ENCODE measurements around the gene NRIP3.
"Not testable (repeated sequence)": the region's sequence is repeated elsewhere in the genome, so short reads cannot be mapped to it uniquely, and the experiment has no call there.

Gene NRIP3

DNA sequence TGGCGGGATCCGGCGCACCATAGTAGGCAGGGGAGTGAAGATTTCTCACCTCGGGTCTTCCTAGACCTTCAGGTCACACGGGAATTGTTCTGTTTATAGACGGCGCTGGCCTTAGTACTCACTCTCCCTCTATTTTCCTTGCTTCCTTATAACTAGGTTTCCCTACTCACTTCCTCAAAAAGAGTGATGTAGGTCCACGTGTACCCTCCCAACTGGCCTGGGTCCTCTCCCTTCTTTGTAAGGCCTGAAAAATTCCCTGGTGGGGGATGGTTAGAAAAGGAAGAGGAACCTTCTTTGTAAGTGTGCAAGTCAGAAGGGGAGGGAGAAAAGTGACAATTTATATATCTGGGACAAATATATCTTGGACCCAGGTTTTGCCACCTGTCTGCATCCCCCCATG is 36.6 kb downstream of the NRIP3 start:
- no peak for DNase-seq

DNA sequence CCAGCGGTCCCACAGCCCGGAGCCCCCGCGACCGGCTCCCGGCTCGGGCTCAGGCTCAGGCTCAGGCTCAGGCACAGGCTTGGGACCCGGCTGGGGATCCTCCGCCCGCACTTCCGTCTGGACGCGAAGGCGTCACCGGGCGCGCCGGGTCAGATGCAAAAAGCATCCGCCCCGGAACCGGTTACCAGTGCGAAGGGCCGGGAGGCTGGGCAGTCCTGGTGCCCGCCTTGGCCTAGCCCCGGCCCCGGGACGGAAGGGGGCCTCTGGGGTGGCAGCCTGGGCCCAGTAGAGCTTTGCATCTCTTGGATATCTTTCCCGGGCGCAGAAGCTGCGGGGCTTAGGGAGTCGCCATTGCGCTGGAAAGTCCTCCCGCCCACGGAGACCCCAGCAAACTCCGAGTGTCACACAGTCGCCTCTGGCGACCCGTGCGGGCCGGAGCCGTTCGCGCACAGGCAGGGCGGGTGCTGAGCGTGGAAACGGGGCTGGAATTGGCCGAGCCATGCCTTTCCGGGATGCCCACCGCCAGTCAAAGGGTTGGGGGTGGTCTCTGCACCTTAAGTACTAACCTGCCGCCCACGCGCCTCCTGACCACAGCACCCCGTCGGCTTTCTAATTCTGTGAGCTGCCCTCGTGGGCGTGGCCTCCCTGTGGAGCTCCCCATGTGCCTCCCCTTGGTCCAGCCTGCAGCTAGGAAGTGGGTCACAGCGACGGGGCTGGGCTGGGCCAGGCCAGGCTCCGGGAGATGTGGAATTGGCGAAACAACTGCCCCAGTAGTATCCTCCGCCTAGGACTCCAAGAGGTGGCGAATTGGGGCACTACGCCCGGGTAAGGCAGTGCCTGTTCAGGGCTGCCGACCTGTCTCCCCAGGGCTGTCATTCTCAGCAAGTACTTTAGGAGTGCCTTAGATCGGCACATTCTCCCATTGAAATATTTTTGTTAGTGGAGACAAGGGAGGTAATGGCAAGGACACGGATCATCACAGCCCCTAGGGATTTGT is 39.2 kb downstream of the NRIP3 start, which contains the start of gene TMEM9B:
TMEM9B (minus strand) TSS at position 119 of the 997 bp plus-strand sequence. CDS start 129 bp downstream, outside the sequence.
- DNase-seq = peak; percentile 77

DNA sequence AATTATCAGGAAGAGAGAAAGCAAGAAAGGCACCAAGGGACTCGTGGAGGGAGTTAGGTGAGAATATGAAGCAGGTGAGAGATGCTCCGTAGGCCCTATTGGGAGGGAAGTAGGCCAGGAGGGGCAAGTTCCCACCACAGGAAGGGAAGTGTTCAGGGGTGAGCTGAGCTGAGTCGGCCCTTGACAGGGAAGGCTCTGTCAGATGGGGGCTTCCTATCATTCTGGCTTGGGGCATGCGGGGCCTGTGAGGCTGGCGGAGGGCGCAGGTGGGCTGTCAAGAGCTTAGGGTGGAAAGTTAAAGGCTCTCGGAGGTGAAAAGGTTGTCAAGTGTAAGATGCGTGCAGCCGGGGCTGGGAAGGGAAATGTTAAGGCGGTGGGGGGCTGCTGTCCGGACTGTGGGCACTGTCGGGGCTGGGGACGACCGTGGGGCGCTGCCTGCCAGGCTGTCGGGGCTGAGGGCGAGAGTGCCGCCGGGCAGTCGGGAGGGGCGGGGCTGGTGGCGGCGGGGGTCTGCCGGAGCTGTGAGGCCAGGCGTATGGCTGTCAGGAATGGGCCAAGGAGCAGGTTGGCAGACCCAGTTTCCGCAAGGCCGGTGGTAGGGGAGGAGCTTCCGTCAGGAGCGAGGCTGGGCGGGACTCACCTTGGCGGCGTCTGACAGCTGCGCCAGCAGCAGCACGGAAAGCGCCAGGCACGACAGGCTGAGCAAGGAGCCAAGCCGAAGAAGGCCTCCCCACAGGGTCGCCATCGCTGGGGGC is 40.1 kb downstream of the NRIP3 start:
- peak; percentile 78 for DNase-seq

DNA sequence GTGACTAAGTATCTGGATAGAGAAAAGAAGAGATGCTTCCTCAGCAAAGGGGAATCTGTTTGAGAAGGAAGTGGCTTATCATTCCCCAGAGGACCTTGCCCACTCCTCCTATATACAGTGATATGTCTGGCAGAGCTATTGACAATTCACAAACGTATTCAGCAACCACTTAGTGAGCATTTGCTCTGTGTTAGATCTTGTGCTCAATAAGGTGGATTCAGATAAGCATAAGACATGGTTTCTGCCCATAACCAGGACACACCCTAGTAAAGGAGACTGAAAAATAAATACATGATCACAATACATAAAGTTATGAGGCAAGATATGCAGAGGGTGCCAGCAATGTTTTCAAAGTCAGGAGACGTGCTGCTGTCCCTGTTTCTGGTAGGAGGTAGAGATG is 41.0 kb downstream of the NRIP3 start:
- DNase-seq = no peak

DNA sequence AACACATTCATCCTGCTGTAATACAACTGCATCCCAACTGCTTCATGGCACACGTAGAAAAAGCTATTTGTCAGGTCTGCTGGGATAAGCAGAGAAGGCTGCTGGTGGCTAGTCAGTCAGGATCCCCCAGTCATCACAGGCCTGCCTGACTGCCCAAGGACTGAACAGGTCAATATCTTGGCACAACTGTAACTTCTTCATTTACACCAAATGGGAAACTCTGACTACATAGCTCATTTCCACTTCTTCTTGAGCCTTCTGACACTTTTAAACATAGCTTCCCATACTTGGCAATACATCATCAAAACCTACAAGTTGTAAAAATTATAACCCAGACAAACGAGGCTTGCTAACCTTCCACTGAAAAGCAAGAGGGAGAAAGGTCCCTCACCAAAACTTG is 42.4 kb downstream of the NRIP3 start:
- no peak for DNase-seq

DNA sequence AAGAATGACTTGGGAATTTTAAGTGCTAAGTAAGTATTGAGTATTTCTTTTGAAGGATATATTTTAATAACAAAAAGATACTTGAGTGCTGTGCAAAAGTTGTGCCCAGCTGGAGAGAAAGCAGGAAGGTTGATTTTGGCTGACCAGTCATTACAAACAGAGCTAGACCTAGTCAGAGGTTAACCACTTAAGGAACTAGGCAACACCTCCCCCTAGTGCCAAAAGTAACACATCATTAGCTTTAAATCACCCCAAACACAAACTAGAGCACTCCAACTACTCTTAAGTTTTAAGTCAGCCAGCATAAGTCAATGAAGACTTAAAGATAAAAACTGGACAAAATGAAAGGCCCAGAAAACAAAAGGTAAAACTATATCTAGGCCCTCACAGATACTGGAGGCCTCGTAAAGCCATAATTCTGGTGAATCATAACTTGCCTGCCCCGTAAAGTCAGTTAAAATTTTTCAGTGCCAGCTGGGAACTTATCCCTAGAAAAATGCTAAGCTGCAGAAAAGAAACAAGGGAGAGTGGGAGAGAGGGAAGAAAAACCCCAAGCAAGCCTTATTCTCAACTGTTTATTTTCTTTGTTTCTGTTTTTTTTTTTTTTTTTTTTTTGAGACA is 44.1 kb downstream of the NRIP3 start:
- no peak for DNase-seq

DNA sequence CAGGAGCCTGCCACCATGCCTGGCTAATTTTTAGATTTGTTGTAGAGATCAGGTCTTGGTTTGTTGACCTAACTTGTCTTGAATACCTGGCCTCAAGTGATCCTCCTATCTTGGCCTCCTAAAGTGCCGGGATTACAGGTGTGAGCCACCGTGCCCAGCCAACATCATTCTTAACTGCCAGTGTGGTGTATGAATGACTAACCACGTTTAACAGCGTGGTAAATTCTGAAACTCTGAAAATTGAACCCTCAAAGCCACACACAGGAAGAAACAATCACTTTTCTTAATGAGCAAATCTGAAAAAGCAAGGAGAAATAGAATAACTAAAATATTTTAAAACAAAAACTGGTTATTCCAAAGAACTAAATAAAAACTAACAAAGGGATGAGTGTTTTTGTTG is 46.9 kb downstream of the NRIP3 start:
- no peak for DNase-seq

DNA sequence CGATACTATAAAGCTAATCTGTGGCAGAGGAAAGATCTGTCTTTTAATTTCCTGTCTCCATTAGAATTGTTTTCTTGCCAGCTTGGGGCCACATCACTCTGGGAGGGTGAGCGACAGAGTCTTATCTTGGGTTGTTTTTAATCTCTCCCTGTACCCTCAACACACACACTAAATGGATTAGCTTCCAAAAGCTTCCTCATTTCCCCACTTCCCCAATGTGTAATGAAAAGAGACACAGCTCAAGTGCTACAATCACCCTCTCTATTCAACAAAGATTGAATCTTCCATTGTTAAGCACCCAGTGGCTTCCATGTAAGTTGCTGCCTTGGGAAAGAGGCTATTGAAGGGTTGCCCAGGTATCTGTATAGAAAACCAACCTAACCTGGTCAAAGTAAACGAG is 54.9 kb downstream of the NRIP3 start:
- no peak for DNase-seq

DNA sequence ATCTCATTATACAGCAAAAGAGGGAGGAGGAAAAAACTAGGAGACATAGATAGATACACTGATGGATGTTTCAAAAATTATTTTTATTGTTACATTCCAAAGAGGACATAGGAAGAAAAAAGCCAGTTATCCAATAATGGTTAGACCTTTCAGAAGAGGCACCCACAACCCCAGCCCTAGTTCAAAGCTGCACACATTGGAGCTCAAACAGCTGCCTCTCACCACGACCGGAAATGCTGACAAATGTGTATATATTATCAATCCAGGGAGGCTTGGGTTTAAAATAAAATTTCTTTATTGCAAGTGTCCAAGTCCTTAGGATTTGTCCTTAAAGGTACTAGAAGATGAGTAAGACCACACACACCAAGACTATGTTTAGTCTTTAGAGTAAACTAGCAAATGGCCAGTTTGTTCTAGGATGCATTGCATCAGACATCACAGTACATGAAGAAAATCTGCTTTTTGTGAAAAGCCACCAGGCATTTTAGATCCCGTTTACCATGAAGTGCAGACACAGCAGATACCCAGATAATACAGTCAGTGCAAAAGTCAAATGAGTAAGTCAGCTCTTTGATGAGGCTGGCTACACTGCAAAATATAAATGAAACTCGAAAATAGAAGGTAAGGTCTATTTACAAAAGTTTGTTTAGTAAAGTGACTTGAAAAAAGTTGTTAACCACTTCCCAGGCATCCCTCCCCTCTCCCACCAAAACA is 56.4 kb downstream of the NRIP3 start:
- DNase-seq = no peak

DNA sequence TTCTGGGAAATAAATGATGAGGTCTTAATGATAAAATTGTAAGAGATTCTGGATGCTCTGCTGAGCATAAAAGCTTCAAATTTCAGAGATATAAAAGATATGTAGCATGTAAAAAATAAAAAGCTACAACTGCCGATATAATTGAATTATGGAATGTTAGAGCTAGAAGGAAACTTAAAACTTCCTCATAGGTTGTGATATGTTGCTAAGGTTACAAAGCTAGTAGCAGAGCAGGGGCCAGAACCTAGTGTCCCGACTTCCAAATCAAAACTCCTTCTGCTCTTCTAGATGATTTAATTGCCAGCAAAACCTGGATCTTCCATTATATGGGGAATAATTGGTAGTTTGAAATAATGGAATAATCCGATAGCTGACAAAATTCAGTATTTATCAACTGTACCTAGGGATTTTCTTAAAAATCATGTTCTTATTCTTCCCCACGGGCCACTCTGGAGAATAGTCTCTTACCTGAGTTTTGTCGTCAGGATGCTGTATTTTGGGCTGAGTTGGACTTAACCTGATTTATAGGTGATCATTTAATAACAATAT is 61.2 kb downstream of the NRIP3 start, which contains the start of gene ASCL3:
ASCL3 (minus strand) TSS at position 499 of the 549 bp plus-strand sequence. CDS start 4,855 bp downstream, outside the sequence.
- DNase-seq = no peak

DNA sequence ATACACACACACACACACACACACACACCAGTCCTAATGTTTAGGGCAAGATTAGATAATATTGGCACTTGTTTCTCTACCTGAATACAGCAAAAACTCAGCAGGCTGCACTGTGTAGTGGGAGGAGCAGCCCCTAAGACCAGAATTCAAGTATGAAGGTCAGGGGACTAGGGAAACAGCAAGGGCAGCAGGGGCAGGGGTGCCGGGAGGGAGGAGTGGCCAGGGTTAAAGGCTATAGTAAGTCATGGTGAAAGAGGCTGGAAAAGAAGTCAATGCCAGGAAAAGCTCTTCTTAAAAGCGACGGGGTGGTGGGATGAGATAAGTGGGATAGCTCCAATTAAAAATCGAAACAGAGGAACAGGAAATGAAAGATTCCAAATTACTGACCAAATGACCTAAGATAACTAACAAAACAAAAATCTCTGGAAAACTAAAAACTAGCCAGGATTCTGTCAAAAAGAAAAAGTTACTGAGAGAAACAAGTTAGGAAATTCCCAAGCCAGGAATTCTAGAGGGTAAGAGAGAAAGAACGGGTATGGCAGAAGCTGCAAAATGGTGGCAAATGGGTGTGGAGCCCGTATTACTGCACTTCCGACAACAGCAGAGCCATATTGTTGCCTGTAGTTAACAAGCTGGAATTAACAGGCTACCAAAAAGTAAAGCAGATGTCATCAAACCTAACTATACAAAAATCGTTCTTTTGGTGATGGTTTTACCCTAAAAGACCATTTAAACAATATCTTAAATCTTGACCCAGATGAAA is 62.3 kb downstream of the NRIP3 start:
- DNase-seq = no peak

DNA sequence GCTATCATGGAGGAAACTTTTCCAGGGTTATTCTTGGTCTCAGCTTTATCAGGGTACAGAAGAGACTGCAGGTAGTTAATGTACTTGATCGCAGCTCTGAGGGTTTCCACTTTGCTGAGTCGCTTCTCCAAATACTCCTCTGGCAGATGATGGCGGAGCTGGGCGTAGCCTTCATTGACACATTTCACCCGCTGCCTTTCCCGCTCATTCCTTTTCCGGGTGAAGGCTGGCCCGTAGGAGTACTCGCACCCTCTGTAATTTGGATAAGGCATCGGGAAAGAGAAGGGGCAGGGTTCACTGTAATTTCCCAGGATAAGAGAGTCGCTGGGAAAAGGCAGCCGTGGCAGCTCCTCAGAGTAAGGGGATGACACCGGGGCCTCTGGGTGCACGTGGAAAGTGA is 66.1 kb downstream of the NRIP3 start:
- DNase-seq = no peak

DNA sequence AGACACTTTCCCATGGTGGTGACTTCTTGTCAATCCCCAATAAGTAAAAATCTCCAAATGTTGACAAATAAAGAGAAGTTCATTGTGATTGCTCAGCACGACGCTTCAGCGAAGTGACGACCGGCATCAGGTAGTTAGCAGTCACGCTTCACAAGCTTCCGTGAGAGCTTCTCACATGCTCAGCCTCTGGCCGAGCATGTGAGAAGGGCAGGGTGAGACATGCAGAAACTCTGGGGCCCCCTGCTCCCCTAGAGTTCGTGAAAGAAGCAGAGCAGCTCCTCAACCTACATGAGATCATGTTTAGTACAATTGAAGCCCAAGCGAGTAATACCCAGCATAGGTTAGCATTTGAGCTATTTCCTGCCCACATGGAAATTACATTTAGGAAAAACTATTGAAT is 66.6 kb downstream of the NRIP3 start:
- DNase-seq = no peak

DNA sequence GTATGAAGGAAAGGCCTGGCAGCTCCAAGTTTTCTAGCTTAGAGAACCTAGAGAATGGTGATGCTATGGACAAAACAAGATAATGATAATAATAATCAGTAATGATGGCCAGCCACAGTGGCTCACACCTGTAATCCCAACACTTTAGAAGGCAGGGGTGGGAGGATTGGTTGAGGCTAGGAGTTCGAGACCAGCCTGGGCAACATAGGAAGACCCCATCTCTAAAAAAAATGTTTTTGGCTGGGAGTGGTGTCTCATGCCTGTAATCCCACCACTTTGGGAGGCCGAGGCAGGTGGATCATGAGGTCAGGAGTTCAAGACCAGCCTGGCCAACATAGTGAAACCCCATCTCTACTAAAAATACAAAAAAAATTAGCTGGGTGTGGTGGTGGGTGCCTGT is 68.0 kb downstream of the NRIP3 start:
- not testable (repeated sequence) for DNase-seq

DNA sequence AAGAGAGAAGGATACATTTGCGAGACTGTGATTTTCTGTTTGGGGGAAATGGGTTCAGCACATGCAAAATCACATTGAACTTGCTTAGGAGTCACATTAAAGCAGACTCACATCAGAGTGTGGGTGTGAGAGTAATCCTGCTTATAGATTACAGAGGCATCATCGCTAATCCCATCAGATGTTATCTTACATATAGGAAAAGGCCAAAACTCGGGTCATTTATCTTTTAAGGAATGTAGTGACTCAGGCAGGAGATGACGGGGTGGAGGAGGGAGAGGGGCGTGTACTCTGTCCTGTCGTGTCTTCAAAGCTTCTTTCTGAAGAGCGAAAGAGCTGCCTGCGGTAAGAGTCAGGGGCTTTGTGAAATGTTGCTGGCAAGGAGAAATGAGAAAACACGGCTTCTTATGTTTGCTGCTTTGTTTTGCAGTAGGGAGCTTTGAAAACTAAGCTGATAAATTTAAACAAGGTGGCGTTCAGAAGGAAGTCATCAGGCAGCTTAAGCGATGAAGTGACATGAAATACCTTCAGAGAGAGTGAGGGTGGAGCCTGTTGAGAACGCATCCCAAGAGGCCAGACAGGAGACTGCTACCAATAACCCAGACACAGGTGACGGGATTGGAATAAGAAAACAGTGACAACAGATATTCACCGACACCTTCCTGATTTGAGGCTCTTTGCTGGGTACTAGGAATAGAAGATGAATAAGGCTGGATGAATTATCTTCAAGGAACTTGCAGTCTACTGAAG is 68.9 kb downstream of the NRIP3 start:
- no peak for DNase-seq

DNA sequence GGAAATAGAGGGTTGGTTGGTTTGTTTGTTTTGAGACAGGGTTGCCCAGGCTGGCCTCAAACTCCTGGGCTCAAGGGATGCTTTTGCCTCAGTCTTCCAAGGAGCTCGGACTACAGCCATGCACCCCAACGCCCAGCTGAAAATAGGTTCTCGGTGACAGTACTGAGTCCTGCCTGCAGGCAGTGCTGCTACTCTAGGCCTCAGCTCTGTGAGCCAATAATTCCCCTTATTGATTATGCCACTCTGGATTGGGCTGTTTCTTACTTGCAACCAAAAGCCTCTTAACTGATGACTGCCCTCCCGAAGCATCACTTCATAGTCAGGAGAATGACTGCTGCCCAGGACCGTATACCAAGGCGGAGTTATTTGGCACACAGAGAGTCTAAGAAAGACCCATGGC is 69.9 kb downstream of the NRIP3 start:
- DNase-seq = no peak

DNA sequence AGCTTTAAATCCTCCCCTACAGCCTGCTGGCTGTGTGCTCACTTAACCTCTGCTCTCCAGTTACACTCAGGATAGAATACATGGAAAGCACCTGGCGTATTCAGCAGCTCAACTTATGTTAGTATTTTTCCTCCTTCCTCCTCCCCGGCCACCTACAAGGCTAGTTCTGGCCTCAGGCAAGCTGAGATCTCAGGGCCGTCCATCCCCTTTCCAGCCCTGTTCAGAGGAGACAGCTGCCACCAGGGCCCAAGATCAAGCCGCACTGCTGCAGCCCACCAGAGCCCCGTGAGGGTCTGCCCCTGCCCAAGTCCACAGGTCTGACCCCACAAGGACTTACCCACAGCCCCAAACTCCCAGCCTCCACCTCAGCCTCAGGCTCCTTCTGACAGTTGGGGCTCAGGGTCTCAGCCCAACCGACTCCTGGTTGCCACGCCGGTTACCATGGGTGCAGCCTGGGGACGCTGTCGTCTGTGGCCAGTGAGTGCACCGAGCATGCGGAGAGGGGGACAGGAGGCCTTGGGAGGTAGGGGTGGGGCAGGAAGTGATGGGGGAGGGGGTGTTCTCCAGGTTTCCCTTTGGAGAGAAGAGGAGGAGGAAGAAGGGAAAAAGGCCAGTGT is 71.1 kb downstream of the NRIP3 start, which contains the start of gene C11orf16:
C11orf16 (minus strand) TSS at position 384 of the 617 bp plus-strand sequence. CDS start 639 bp downstream, outside the sequence.
- DNase-seq = no peak

Measured in activated CD8-positive, alpha-beta memory T cell treated with anti-CD3 and anti-CD28 coated beads, Interleukin-2, amount 50 U/mL, for 4 hours (primary cell).